Trophoblast cell (in vitro differentiated cells and primary cell): Measurements from ENCODE around the gene PCSK6.

Experiments
- DNase-seq, 2 donors: peaks; one replicate each; pipeline ENCODE4 v3.0.0-alpha.2; 2016
- H2AFZ ChIP-seq: 2 replicates; pipeline ENCODE4 v1.6.1; 2013; ENCODE audit warnings: low read length, moderate library complexity, mild to moderate bottlenecking; ENCODE audit not compliant: insufficient read depth, poor library complexity
- H2AK5ac ChIP-seq: 2 replicates; pipeline ENCODE4 v1.6.1; 2013; ENCODE audit warnings: mild to moderate bottlenecking, low read length
- H2BK120ac ChIP-seq: 2 replicates; pipeline ENCODE4 v1.6.1; 2013; ENCODE audit warnings: low read length, mild to moderate bottlenecking, moderate library complexity; ENCODE audit not compliant: insufficient read depth, poor library complexity
- H2BK12ac ChIP-seq: 2 replicates; pipeline ENCODE4 v1.6.1; 2013; ENCODE audit warnings: mild to moderate bottlenecking, low read length, moderate library complexity
- H2BK5ac ChIP-seq: 2 replicates; pipeline ENCODE4 v1.6.1; 2013; ENCODE audit warnings: low read length, low read depth, moderate library complexity, mild to moderate bottlenecking; ENCODE audit not compliant: poor library complexity
- H3K14ac ChIP-seq: 2 replicates; pipeline ENCODE4 v1.6.1; 2013; ENCODE audit warnings: mild to moderate bottlenecking, low read length
- H3K18ac ChIP-seq: 2 replicates; pipeline ENCODE4 v1.6.1; 2013; ENCODE audit warnings: mild to moderate bottlenecking, low read length
- H3K23ac ChIP-seq: 2 replicates; pipeline ENCODE4 v1.6.1; 2013; ENCODE audit warnings: low read length
- H3K27ac ChIP-seq: 2 replicates; pipeline ENCODE4 v1.5.1; 2013; ENCODE audit warnings: low read depth, mild to moderate bottlenecking, inconsistent platforms, low read length, moderate library complexity
- H3K27me3 ChIP-seq: 2 replicates; pipeline ENCODE4 v1.6.1; 2013; ENCODE audit warnings: inconsistent platforms, mild to moderate bottlenecking, low read length, moderate library complexity; ENCODE audit not compliant: insufficient read depth
- H3K36me3 ChIP-seq, 2 experiments: 1 replicate in 1 of 2; 2 replicates in 1 of 2; pipeline ENCODE4 v1.6.1; 2013; ENCODE audit warnings: low read length in 2 of 2, mild to moderate bottlenecking in 2 of 2, moderate library complexity in 1 of 2; ENCODE audit not compliant: insufficient read depth in 2 of 2, control insufficient read depth in 1 of 2
- H3K4ac ChIP-seq: 2 replicates; pipeline ENCODE4 v1.6.1; 2013; ENCODE audit warnings: low read depth, mild to moderate bottlenecking, low read length, moderate library complexity
- H3K4me1 ChIP-seq, 2 experiments: 1 replicate in 1 of 2; 2 replicates in 1 of 2; pipeline ENCODE4 v1.6.1; 2013; ENCODE audit warnings: low read length in 2 of 2, mild to moderate bottlenecking in 2 of 2, moderate library complexity in 1 of 2; ENCODE audit not compliant: insufficient read depth in 2 of 2, control insufficient read depth in 1 of 2
- H3K4me2 ChIP-seq: 2 replicates; pipeline ENCODE4 v1.6.1; 2013; ENCODE audit warnings: inconsistent platforms, mild to moderate bottlenecking, low read length, moderate library complexity
- H3K4me3 ChIP-seq: 2 replicates; pipeline ENCODE4 v1.5.1; 2013; ENCODE audit warnings: mild to moderate bottlenecking, low read depth, low read length, inconsistent platforms
- H3K79me1 ChIP-seq: one replicate; pipeline ENCODE4 v1.6.1; 2013; ENCODE audit warnings: low read length
- H3K79me2 ChIP-seq: 2 replicates; pipeline ENCODE4 v1.6.1; 2013; ENCODE audit warnings: low read length, mild to moderate bottlenecking; ENCODE audit not compliant: control insufficient read depth, insufficient read depth, poor library complexity
- H3K9ac ChIP-seq: 2 replicates; pipeline ENCODE4 v1.6.1; 2013; ENCODE audit warnings: mild to moderate bottlenecking, low read length
- H3K9me3 ChIP-seq: 2 replicates; pipeline ENCODE4 v1.6.1; 2013; ENCODE audit warnings: low read depth, mild to moderate bottlenecking, control low read depth, inconsistent platforms, low read length; ENCODE audit not compliant: insufficient read depth
- H4K12ac ChIP-seq: 2 replicates; pipeline ENCODE4 v1.6.1; 2013; ENCODE audit warnings: low read depth, mild to moderate bottlenecking, low read length, moderate library complexity
- H4K8ac ChIP-seq: 2 replicates; pipeline ENCODE4 v1.6.1; 2013; ENCODE audit warnings: low read depth, mild to moderate bottlenecking, low read length, moderate library complexity
- H4K91ac ChIP-seq: one replicate; pipeline ENCODE4 v1.6.1; 2013; ENCODE audit warnings: low read depth, mild to moderate bottlenecking, low read length, moderate library complexity
- WGBS: extraction: QIAGEN DNeasy Blood & Tissue Kit; methylation state at CpG from one replicate; pipeline ENCODE4 v1.1.7; 2013; ENCODE audit warnings: missing lambda C conversion rate; ENCODE audit not compliant: insufficient read length, insufficient coverage; ENCODE audit errors: extremely low coverage; 5-methylcytosine and 5-hydroxymethylcytosine counted together

Gene PCSK6

GRCh38 chr15:101533371-101534140 lies 44.0 kb upstream of the PCSK6 start:
- Histone ChIP-seq H2BK12ac (no peak overlapping the region), H3K9ac (no peak overlapping the region), H2AFZ (no peak overlapping the region), H3K36me3 (no peaks in the 10 kb centered on the region), H2BK120ac (no peak overlapping the region), H3K4me3 (no peak overlapping the region), H2BK5ac (no peak overlapping the region), H4K12ac (no peak overlapping the region), H4K91ac (no peak overlapping the region), H4K8ac (no peak overlapping the region), H3K18ac (no peak overlapping the region), H3K14ac (no peak overlapping the region), H3K4me1 (peaks cover 5 to 6% of the 10 kb centered on the region in 2 experiments), H3K23ac (no peak overlapping the region), H3K4ac (no peak overlapping the region), H3K79me2 (no peaks in the 10 kb centered on the region), H3K27ac (no peak overlapping the region), H2AK5ac (no peak overlapping the region), H3K9me3 (peaks cover 6% of the 10 kb centered on the region), H3K4me2 (no peak overlapping the region), H3K79me1 (peaks cover 1% of the 10 kb centered on the region), H3K27me3 (no peaks in the 10 kb centered on the region)
- WGBS: no CpG with 5 or more reads among the region's 13 CpGs
- DNase-seq: no peak

- H3K4me1 ChIP-seq: peaks cover 5 to 6% of the 10 kb centered on the region in 2 experiments
- H3K4me3 ChIP-seq: no peak overlapping the region
- H4K12ac ChIP-seq: no peak overlapping the region
- no peak overlapping the region for H4K8ac ChIP-seq
- no peak overlapping the region for H2AK5ac ChIP-seq
- no peaks in the 10 kb centered on the region for H3K79me2 ChIP-seq
- H4K91ac ChIP-seq: no peak overlapping the region
- H3K9me3 ChIP-seq: peaks cover 6% of the 10 kb centered on the region
- H3K79me1 ChIP-seq: peaks cover 1% of the 10 kb centered on the region
- no peak overlapping the region for H2BK12ac ChIP-seq
- no peak overlapping the region for H3K27ac ChIP-seq
- no peak overlapping the region for H3K14ac ChIP-seq
- H3K23ac ChIP-seq: no peak overlapping the region
- no peak overlapping the region for H2BK120ac ChIP-seq
- no peak overlapping the region for H2BK5ac ChIP-seq
- no peak overlapping the region for H3K9ac ChIP-seq
- no peak overlapping the region for H2AFZ ChIP-seq
- no peak overlapping the region for H3K4ac ChIP-seq
- H3K4me2 ChIP-seq: no peak overlapping the region
- no peak overlapping the region for H3K18ac ChIP-seq
- H3K27me3 ChIP-seq: no peaks in the 10 kb centered on the region
- no peak for DNase-seq
- no peaks in the 10 kb centered on the region for H3K36me3 ChIP-seq
- no CpG with 5 or more reads among the region's 6 CpGs for WGBS
Measured at GRCh38 chr15:101532865-101533264, 43.4 kb upstream of the PCSK6 start.

DNA sequence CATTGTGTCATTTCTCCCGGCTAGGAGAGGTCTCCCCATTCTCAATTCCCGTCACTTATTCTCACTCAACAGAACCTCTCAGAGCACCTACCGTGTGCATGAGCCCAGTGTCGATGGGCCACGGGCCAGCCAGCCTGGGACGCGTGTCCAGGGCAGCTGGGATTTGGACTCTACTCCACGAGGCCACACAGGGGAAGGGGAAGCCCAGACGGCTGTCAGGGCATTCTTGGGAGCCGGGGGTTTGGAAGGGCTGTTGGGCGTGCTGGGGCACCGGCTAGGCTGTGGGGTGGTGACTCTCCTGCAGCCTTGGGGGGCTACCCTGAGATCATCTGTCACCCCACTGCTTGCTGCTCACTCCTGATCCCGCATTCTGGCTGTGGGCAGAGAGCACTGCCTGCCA lies 41.7 kb upstream of the PCSK6 start:
- no peak overlapping the region for H2BK120ac ChIP-seq

DNA sequence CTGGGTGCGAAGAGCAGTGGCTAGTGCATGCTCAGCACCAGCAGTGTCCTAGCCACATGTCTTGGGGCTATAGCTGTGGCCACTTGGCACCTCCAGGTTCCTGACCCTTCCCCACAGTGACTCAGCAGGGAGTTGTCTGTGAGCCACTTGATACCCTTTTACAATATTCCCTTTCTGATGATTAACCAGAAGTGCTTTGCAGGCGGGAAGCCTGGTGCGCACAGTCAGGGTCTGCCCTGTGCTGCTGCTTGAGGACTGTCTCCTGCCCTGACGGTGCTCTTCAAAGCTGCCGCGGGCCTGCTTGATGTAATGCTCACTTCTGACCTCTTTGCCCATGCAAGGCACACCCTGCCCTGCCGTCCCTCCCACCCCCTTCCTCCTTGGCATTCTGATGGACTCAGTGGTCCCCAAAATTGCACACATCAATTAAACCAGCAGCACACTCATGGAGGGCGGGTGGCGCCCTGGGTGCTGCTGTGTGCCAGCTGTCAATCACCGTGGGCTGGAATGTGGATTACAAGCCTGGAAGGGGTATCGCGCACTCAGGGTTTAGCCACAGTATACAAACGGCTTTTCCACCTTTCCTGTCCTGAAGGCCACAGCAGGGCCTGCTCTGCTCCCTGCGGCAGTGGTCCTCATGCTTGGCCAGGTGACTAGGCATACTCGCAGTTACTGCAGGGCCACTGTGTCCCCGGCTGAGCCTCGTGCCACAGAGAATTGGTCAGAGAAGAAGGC lies 40.9 kb upstream of the PCSK6 start:
- Histone ChIP-seq H3K23ac (no peak overlapping the region), H3K4me3 (peak overlapping the region; percentile 25), H3K18ac (no peak overlapping the region), H2BK12ac (no peak overlapping the region), H3K27me3 (no peaks in the 10 kb centered on the region), H3K9me3 (peaks cover 6% of the 10 kb centered on the region), H3K4me2 (no peak overlapping the region), H3K14ac (no peak overlapping the region), H3K36me3 (no peaks in the 10 kb centered on the region), H3K79me1 (no peaks in the 10 kb centered on the region), H2BK120ac (no peak overlapping the region), H3K4me1 (no peaks in the 10 kb centered on the region), H2AK5ac (no peak overlapping the region), H3K9ac (no peak overlapping the region), H4K8ac (no peak overlapping the region), H2AFZ (no peak overlapping the region), H4K91ac (no peak overlapping the region), H3K79me2 (no peaks in the 10 kb centered on the region), H3K27ac (no peak overlapping the region), H4K12ac (no peak overlapping the region), H3K4ac (no peak overlapping the region), H2BK5ac (no peak overlapping the region)
- no CpG with 5 or more reads among the region's 17 CpGs for WGBS
- DNase-seq: no peak

More for the DNA sequence above, 41.7 kb upstream of the PCSK6 start:
- Histone ChIP-seq H3K4ac (no peak overlapping the region), H3K79me1 (no peaks in the 10 kb centered on the region), H3K27me3 (no peaks in the 10 kb centered on the region), H2BK5ac (no peak overlapping the region), H2AK5ac (no peak overlapping the region), H3K36me3 (no peaks in the 10 kb centered on the region), H3K4me2 (no peak overlapping the region), H3K18ac (no peak overlapping the region), H3K23ac (no peak overlapping the region), H3K79me2 (no peaks in the 10 kb centered on the region), H3K4me3 (no peak overlapping the region), H4K91ac (no peak overlapping the region), H2BK12ac (no peak overlapping the region), H2AFZ (no peak overlapping the region), H3K27ac (no peak overlapping the region), H4K12ac (no peak overlapping the region), H3K4me1 (peaks cover 1 to 2% of the 10 kb centered on the region in 2 experiments), H3K9ac (no peak overlapping the region), H3K9me3 (peaks cover 6% of the 10 kb centered on the region), H3K14ac (no peak overlapping the region), H4K8ac (no peak overlapping the region)
- DNase-seq: no peak
- WGBS: no CpG with 5 or more reads among the region's 13 CpGs
